Endothelial cell of umbilical vein (primary cell): ENCODE results near the gene SIVA1. TPM values are rescaled to one million over a fixed set of nuclear protein-coding genes. Genes with fewer than 3 reads are reported as not detected.

Experiments
- BruUV-seq: library from RNA; stranded (reverse); fragments of 400-500 nt; replicated peaks from 2 replicates; lab custom pipeline; 2021; lab: Mats Ljungman, UMichigan
- CTCF ChIA-PET: fragments of 300-600, 350-600 bp; sonication (Branson Sonifier 250); formaldehyde crosslinking; loops from one replicate; lab custom pipeline; 2021; ENCODE audit warnings: antibody characterized with exemption, inconsistent platforms; lab: Charles Lee
- POLR2A ChIA-PET: fragments of 300-600, 350-600 bp; sonication (Branson Sonifier 250); formaldehyde crosslinking; loops from one replicate; lab custom pipeline; 2021; ENCODE audit warnings: antibody characterized with exemption, inconsistent platforms; lab: Charles Lee
- DNase-seq: peaks from one replicate; pipeline ENCODE4 v3.0.0-alpha.2; 2011; ENCODE audit warnings: low read depth, low spot score
- FAIRE-seq: peaks from 2 replicates; lab custom pipeline; 2011; peaks lifted over from hg19 to GRCh38; lab: Jason Lieb, UNC
- H2AFZ ChIP-seq: 2 replicates; pipeline ENCODE4 v1.6.0; 2012; ENCODE audit warnings: low read depth, low read length, control low read depth, inconsistent platforms
- H3K27ac ChIP-seq: 2 replicates; pipeline ENCODE4 v1.5.1; 2011; ENCODE audit warnings: low read depth, mild to moderate bottlenecking, control low read depth, low read length, moderate library complexity; ENCODE audit not compliant: insufficient read depth
- H3K27me3 ChIP-seq, 2 experiments: 2 replicates each; pipeline versions ENCODE4 v1.6.0 to v1.6.1; 2011; ENCODE audit warnings: low read length in 2 of 2, mixed read lengths in 1 of 2; ENCODE audit not compliant: control insufficient read depth in 2 of 2, insufficient read depth in 2 of 2
- H3K36me3 ChIP-seq, 2 experiments: 2 replicates in 1 of 2; 3 replicates in 1 of 2; pipeline ENCODE4 v1.5.1; 2011; ENCODE audit warnings: low read length in 2 of 2, mild to moderate bottlenecking in 1 of 2, moderate library complexity in 1 of 2; ENCODE audit not compliant: control insufficient read depth in 2 of 2, insufficient read depth in 2 of 2; ENCODE audit errors: extremely low read depth in 1 of 2
- H3K4me1 ChIP-seq: 3 replicates; pipeline ENCODE4 v1.5.1; 2011; ENCODE audit warnings: mild to moderate bottlenecking, low read length; ENCODE audit not compliant: control insufficient read depth, insufficient read depth; ENCODE audit errors: extremely low read depth
- H3K4me2 ChIP-seq: 2 replicates; pipeline ENCODE4 v1.6.1; 2011; ENCODE audit warnings: low read length, control low read depth, mixed read lengths; ENCODE audit not compliant: insufficient read depth
- H3K4me3 ChIP-seq, 3 experiments: fragments of 200-600 bp in 1 of 3; sonication (generic), shearing (Covaris generic) in 1 of 3; replicated peaks in 1 of 3; 2 replicates each; pipeline ENCODE4 v1.5.1; 2011 to 2016; ENCODE audit warnings: control low read depth in 3 of 3, low read length in 3 of 3, mild to moderate bottlenecking in 2 of 3, inconsistent platforms in 1 of 3, low read depth in 1 of 3, moderate library complexity in 1 of 3; ENCODE audit not compliant: insufficient read depth in 1 of 3
- H3K79me2 ChIP-seq: 2 replicates; pipeline ENCODE4 v1.6.0; 2012; ENCODE audit warnings: low read length, inconsistent platforms; ENCODE audit not compliant: control insufficient read depth, insufficient read depth
- H3K9ac ChIP-seq: replicated peaks from 2 replicates; pipeline ENCODE3; 2011; ENCODE audit warnings: low read length, control low read depth; ENCODE audit not compliant: insufficient read depth; ENCODE audit errors: extremely low read depth
- H3K9me1 ChIP-seq: replicated peaks from 3 replicates; pipeline ENCODE4 v1.6.0; 2011; ENCODE audit warnings: mild to moderate bottlenecking, low read length; ENCODE audit not compliant: control insufficient read depth, insufficient read depth; ENCODE audit errors: extremely low read depth
- H3K9me3 ChIP-seq: replicated peaks from 2 replicates; pipeline ENCODE4 v1.5.1; 2012; ENCODE audit warnings: low read length, inconsistent platforms; ENCODE audit not compliant: control insufficient read depth, insufficient read depth
- H4K20me1 ChIP-seq: replicated peaks from 2 replicates; pipeline ENCODE3; 2011; ENCODE audit warnings: mild to moderate bottlenecking, low read length; ENCODE audit not compliant: control insufficient read depth, insufficient read depth; ENCODE audit errors: extremely low read depth
- EZH2 ChIP-seq: IDR thresholded peaks from 2 replicates; pipeline ENCODE4 v1.6.1; 2012; ENCODE audit warnings: borderline replicate concordance, low read depth, mild to moderate bottlenecking, moderate library complexity, low read length, inconsistent platforms; ENCODE audit not compliant: severe bottlenecking
- FOS ChIP-seq: IDR thresholded peaks from 2 replicates; pipeline ENCODE4 v1.6.1; 2011; ENCODE audit warnings: mild to moderate bottlenecking, low read length, moderate library complexity, borderline replicate concordance; ENCODE audit not compliant: insufficient read depth
- GATA2 ChIP-seq: IDR thresholded peaks from 2 replicates; pipeline ENCODE4 v1.7.0; 2011; ENCODE audit warnings: low read depth, mild to moderate bottlenecking, moderate library complexity, mixed read lengths, low read length; ENCODE audit not compliant: insufficient read length, insufficient read depth
- JUN ChIP-seq: IDR thresholded peaks from 2 replicates; pipeline ENCODE4 v1.6.1; 2011; ENCODE audit warnings: borderline replicate concordance, low read depth; ENCODE audit not compliant: insufficient read length, insufficient read depth
- MAX ChIP-seq: IDR thresholded peaks from 2 replicates; pipeline ENCODE4 v1.6.1; 2011; ENCODE audit not compliant: insufficient read depth, insufficient read length
- MYC ChIP-seq: IDR thresholded peaks from one replicate; pipeline ENCODE4 v1.6.1; 2011; ENCODE audit warnings: mild to moderate bottlenecking, low read depth, low read length
- POLR2A ChIP-seq: IDR thresholded peaks from 2 replicates; pipeline ENCODE4 v1.6.1; 2012; ENCODE audit warnings: low read depth, mild to moderate bottlenecking, control low read depth, low read length
- POLR2AphosphoS5 ChIP-seq: IDR thresholded peaks from 2 replicates; pipeline ENCODE4 v1.6.1; 2012; ENCODE audit warnings: low read depth, mild to moderate bottlenecking, control low read depth, low read length, moderate library complexity; ENCODE audit not compliant: insufficient read depth
- dilution Hi-C: fragments of 300-500 bp; cut with MboI; formaldehyde crosslinking; loops from one replicate; pipeline ENCODE4 v1.15.0; 2019; ENCODE audit warnings: low sequenced_read_pairs; ENCODE audit not compliant: extremely low pct_ligation_motif_present
- intact Hi-C: fragments of 100-400 bp; cut with micrococcal nuclease; formaldehyde crosslinking; loops from one replicate; pipeline ENCODE4 v1.10.0; 2022
- polyA plus RNA-seq, 4 experiments: library from polyadenylated mRNA; depleted of rRNA in 3 of 4; stranded (reverse) in 3 of 4; unstranded in 1 of 4; fragments of >200 nt; gene quantifications; 2 replicates each; pipeline versions ENCODE4 v1.2.1 to v1.2.3, GENCODE V29; 2011 to 2012; ENCODE audit warnings: missing spikeins in 1 of 4
- total RNA-seq: library from RNA; stranded (reverse); gene quantifications from 2 replicates; pipeline ENCODE4 v1.2.3, GENCODE V29; 2021
- TF ChIP-seq, protein P1 (sequence below), 2 donors: IDR thresholded peaks; 1 replicate in 1 of 2; 2 replicates in 1 of 2; pipeline ENCODE4 v1.5.1; 2011; ENCODE audit warnings: low read length in 2 of 2, mild to moderate bottlenecking in 2 of 2, moderate library complexity in 2 of 2, control low read depth in 1 of 2, inconsistent platforms in 1 of 2, low read depth in 1 of 2; ENCODE audit not compliant: insufficient read depth in 1 of 2; ENCODE audit errors: extremely low read depth in 1 of 2

Gene SIVA1
- total and polyA plus RNA-seq, 2 donors (not counting 3 experiments of a cell fraction or from before 2014, with no cell fraction given), result 101 to 299 TPM

DNA sequence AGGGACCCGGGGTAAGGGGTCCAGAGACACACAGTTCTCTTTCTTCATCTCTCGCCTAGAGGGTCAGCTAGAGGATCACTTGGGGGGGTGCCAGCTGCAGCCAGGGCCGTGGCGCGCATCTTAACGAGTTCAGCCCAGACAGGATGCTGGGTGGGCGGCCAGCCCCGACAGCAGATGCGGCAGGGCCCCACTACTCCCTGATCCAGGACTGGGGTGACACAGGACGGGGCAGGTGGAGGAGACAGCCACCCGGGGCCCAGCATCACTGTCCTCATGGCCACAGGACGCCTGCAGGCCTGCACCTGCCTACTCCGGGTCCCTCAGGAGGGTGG is 29.8 kb downstream of the SIVA1 start:
- Histone ChIP-seq H3K4me2 (no peak overlapping the region), H3K9me1 (no peaks in the 10 kb centered on the region), H3K4me1 (no peaks in the 10 kb centered on the region), H2AFZ (no peak overlapping the region), H3K9me3 (no peaks in the 10 kb centered on the region), H3K79me2 (peaks cover 13% of the 10 kb centered on the region), H3K4me3 (no peak overlapping the region), H3K27ac (no peak overlapping the region), H4K20me1 (no peaks in the 10 kb centered on the region), H3K27me3 (no peaks in the 10 kb centered on the region), H3K36me3 (peaks cover 2 to 12% of the 10 kb centered on the region in 2 experiments), H3K9ac (no peak overlapping the region)
- FAIRE-seq (no peak), DNase-seq (no peak)
- intact Hi-C loops (no loop called here), dilution Hi-C loops (no loop called here)
- ChIA-PET CTCF (no interaction called here), POLR2A (no interaction called here)
- TF ChIP-seq MAX (no peak), GATA2 (no peak), POLR2A (no peak), JUN (no peak), POLR2AphosphoS5 (no peak), FOS (no peak), MYC (no peak), EZH2 (no peak)
- TF ChIP-seq, protein P1, sequence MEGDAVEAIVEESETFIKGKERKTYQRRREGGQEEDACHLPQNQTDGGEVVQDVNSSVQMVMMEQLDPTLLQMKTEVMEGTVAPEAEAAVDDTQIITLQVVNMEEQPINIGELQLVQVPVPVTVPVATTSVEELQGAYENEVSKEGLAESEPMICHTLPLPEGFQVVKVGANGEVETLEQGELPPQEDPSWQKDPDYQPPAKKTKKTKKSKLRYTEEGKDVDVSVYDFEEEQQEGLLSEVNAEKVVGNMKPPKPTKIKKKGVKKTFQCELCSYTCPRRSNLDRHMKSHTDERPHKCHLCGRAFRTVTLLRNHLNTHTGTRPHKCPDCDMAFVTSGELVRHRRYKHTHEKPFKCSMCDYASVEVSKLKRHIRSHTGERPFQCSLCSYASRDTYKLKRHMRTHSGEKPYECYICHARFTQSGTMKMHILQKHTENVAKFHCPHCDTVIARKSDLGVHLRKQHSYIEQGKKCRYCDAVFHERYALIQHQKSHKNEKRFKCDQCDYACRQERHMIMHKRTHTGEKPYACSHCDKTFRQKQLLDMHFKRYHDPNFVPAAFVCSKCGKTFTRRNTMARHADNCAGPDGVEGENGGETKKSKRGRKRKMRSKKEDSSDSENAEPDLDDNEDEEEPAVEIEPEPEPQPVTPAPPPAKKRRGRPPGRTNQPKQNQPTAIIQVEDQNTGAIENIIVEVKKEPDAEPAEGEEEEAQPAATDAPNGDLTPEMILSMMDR (IDR thresholded peaks at IDR 0.05; ENCODE audit: extremely low read depth in 1 of 2, insufficient read depth in 1 of 2, low read depth in 1 of 2, low read length in 2 of 2), result no peak
- no TSS peak for BruUV-seq
